ENCODE data around the gene DCXR. TPM values are rescaled to one million over a fixed set of nuclear protein-coding genes. Genes with fewer than 3 reads are reported as not detected.

The DCXR gene
- total and polyA plus RNA-seq, 2 donors (not counting 3 experiments of a cell fraction or from before 2014, with no cell fraction given), result 93.0 to 178 TPM

GRCh38 chr17:82022981-82023446 is 14.5 kb downstream of the DCXR start, which contains the start of gene LRRC45:
TSS of gene LRRC45 (plus strand) at chr17:82023305. CDS start at chr17:82023644, 339 bp downstream.
- H3K36me3 ChIP-seq (ENCODE audit: control insufficient read depth in 2 of 2, extremely low read depth in 1 of 2, insufficient read depth in 2 of 2, low read length in 2 of 2), result no peaks in the 10 kb centered on the region
- no peaks in the 10 kb centered on the region for H3K9me3 ChIP-seq (replicated peaks; ENCODE audit: control insufficient read depth, insufficient read depth, low read length)
- H3K79me2 ChIP-seq (ENCODE audit: control insufficient read depth, insufficient read depth, low read length), result peaks cover 5% of the 10 kb centered on the region
- H3K4me1 ChIP-seq (ENCODE audit: control insufficient read depth, extremely low read depth, insufficient read depth, low read length), result peaks cover 12% of the 10 kb centered on the region
- no TSS peak for BruUV-seq (replicated peaks)
- peak within 1 kb of the TSS; percentile 70 for H3K4me2 ChIP-seq (ENCODE audit: insufficient read depth, low read length)
- H3K4me3 ChIP-seq (replicated peaks in 1 of 3; ENCODE audit: insufficient read depth in 1 of 3, low read depth in 1 of 3, low read length in 3 of 3), result peak within 1 kb of the TSS; percentile 50 to 70 (median 60)
- peak within 1 kb of the TSS; percentile 61 for H3K9ac ChIP-seq (replicated peaks; ENCODE audit: extremely low read depth, insufficient read depth, low read length)
- H3K27ac ChIP-seq (ENCODE audit: insufficient read depth, low read depth, low read length), result peak within 1 kb of the TSS; percentile 21
- dilution Hi-C loops (cut with MboI; ENCODE audit: extremely low pct_ligation_motif_present, low sequenced_read_pairs), result no loop called here
- peak; percentile 99 for FAIRE-seq
- intact Hi-C loops (cut with micrococcal nuclease), result loop anchor here (1.0 to 10.0 kb wide), 7 partner anchors 14 to 192 kb away; partner anchors contain the start of genes ASPSCR1, CCDC57, DCXR and FASN
- no peak for TF ChIP-seq POLR2AphosphoS5 (IDR thresholded peaks at IDR 0.05; ENCODE audit: insufficient read depth, low read depth, low read length)
- no peak for TF ChIP-seq CTCF (IDR thresholded peaks at IDR 0.05; ENCODE audit: extremely low read depth in 1 of 2, insufficient read depth in 1 of 2, low read depth in 1 of 2, low read length in 2 of 2)
- no peak for TF ChIP-seq JUN (IDR thresholded peaks at IDR 0.05; ENCODE audit: borderline replicate concordance, insufficient read depth, insufficient read length, low read depth)
- TF ChIP-seq, protein P1, sequence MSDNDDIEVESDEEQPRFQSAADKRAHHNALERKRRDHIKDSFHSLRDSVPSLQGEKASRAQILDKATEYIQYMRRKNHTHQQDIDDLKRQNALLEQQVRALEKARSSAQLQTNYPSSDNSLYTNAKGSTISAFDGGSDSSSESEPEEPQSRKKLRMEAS (IDR thresholded peaks at IDR 0.05; ENCODE audit: insufficient read depth, insufficient read length), result no peak
- no peak for TF ChIP-seq EZH2 (IDR thresholded peaks at IDR 0.05; ENCODE audit: borderline replicate concordance, low read depth, low read length, severe bottlenecking)
- TF ChIP-seq POLR2A (IDR thresholded peaks at IDR 0.05; ENCODE audit: low read depth, low read length), result no peak
- TF ChIP-seq GATA2 (IDR thresholded peaks at IDR 0.05; ENCODE audit: insufficient read depth, insufficient read length, low read depth, low read length), result no peak
- TF ChIP-seq MYC (IDR thresholded peaks at IDR 0.05; ENCODE audit: low read depth, low read length), result no peak
- no peak for TF ChIP-seq FOS (IDR thresholded peaks at IDR 0.05; ENCODE audit: borderline replicate concordance, insufficient read depth, low read length)
- ChIA-PET POLR2A (interaction anchor here (0.5 to 0.7 kb wide), 2 partner anchors 21 to 206 kb away, joined by 7 read pairs; no protein-coding TSS in a partner anchor), CTCF (interaction anchor here (1.0 to 9.1 kb wide), 9 partner anchors 8 to 213 kb away, joined by 3 to 345 read pairs (median 6); partner anchors contain the start of genes ARHGDIA, DCXR, NOTUM and RAC3)
- peak within 1 kb of the TSS; percentile 78 for H2AFZ ChIP-seq (ENCODE audit: low read depth, low read length)
- no peaks in the 10 kb centered on the region for H3K27me3 ChIP-seq (ENCODE audit: control insufficient read depth in 2 of 2, insufficient read depth in 2 of 2, low read length in 2 of 2)
- no peaks in the 10 kb centered on the region for H3K9me1 ChIP-seq (replicated peaks; ENCODE audit: control insufficient read depth, extremely low read depth, insufficient read depth, low read length)
- no peaks in the 10 kb centered on the region for H4K20me1 ChIP-seq (replicated peaks; ENCODE audit: control insufficient read depth, extremely low read depth, insufficient read depth, low read length)
- DNase-seq (ENCODE audit: low read depth, low spot score), result peak; percentile 100

All from endothelial cell of umbilical vein (primary cell).